GM19025 (cell line): ENCODE measurements around the gene C1orf56.

Source experiments
- ATAC-seq: cut with Tn5 transposase; IDR thresholded peaks from one replicate; pipeline ENCODE4 v1.9.1; 2021; ENCODE audit warnings: mild to moderate bottlenecking, low read depth, moderate library complexity; ENCODE audit not compliant: unreplicated experiment

Gene C1orf56

DNA sequence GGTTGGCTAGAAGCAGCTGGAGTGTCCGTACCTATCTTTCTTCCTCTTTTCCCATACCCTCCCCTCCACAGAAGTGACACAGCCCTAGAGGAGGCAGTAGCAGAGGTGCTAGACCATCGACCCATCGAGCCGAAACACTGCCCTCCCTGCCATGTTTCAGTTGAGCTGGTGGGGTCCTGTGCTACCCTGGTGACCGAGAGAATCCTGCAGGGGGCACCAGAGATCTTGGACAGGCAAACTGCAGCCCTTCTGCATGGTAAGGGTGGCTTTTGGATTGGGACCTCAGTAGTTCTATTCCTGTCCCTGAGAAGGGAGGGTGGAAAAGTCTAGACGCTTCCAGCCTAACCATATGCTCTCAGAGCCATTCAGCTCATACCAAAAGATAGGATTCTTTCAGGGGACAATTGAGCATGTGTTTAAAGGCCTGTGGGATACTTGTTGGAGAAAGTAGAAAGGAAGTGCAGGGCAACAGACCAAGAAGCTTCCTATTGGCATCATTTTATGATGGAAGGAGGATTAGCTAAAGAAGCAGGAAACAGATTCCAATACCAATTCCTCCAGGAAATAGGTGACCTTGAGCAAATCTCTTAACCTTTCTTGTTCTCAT, 22.9 kb upstream of the C1orf56 start:
- ATAC-seq: no peak

- no peak for ATAC-seq
These were observed 21.1 kb upstream of the C1orf56 start for GRCh38 chr1:151026460-151026859.

DNA sequence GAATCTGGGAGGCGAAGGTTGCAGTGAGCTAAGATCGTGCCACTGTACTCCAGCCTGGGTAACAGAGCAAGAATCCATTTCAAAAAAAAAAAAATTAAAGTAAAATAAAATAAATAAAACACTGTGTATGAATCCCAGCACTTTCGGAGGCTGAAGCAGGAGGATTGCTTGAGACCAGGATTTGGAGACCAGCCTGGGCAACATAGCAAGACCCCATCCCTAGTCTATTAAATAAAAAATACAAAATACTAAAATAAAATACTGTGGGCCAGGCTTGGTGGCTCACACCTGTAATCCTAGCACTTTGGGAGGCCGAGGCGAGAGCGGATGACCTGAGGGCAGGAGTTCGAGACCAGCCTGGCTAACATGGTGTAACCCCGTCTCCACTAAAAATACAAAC, 15.4 kb upstream of the C1orf56 start:
- no peak for ATAC-seq

DNA sequence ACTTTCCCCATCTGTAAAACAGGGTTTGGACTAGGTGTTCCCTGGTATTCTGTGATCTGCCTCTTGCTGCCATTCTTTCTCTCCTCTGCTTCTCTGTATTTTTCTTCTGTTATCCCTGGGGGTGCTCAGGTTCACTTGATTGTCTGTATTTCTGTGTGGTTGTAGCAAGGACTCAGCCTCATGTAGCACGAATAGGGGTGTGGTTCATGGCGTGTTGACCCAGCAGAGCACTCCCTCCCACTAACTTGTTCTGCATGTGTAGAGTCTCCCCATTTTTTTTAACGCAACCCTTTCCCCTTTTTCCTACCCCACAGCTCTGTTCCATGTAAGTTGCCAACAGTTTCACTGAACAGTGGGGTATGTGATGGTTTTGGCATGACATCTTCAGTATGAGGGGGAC, 12.4 kb upstream of the C1orf56 start:
- ATAC-seq: no peak

DNA sequence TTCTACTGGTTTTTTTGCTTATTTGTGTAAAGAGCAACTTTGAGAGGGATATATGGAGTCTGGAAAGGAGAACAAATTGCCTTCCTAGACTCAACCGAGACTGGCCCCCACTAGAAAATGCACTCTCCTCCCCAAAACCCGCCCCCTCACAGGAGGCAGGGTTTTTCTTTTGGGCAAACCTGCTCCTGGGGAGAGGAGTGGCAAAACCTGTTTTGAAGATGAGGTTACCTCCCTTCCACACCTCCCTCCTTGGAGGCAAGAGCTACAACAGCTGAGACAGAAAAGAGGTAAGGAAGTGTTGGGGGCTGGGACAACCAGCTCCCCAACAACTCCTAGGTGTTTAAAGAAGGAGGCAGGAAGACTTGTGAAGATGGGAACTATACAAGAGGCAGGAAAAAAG, 11.2 kb upstream of the C1orf56 start, which contains the start of gene BNIPL:
Gene BNIPL (plus strand): TSS at position 231 of the 400 bp plus-strand sequence. CDS start 140 bp downstream, at position 371.
- ATAC-seq: no peak

DNA sequence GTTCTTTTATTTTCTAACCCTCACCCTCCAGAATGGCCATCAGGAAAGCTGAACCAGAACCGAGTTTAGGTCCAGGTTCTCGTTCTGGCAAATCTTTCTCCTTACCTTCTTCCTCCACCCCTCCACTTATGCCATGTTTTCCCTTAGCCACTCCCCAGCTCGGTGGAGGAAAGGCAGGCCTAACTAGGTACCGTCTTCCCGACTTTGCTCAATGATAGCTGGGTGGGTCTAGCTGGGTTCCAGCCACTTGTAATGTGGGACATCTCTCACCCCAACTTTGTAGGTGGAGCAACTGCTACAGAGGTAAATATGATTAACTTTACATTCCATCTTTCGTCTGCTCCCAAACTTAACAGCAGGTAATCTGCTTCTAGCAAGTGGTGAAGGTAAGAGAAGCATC, 10.5 kb upstream of the C1orf56 start:
- ATAC-seq: no peak

- no peak for ATAC-seq
These were observed 8.0 kb upstream of the C1orf56 start for GRCh38 chr1:151039521-151039920.

DNA sequence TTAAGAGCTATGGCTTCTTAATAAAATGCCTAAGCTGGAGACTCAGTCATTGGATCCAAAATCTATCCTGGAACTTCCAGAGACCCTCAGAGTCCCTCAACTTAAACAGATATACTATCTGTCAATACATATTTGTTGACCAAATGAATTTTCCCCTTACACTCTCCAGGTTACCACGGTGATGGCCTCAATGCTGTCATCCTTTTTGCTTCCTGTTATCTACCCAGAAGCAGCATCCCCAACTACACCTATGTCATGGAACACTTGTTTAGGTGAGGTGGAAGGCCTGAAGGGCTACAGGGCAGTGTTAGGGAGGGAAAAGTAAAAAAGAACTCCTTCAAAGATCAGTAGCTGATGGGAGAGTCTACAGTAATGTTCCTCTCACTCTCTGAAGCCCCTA, 4.4 kb upstream of the C1orf56 start:
- ATAC-seq: no peak

GRCh38 chr1:151047925-151048644, 534 bp downstream of the C1orf56 start:
- ATAC-seq: no peak

DNA sequence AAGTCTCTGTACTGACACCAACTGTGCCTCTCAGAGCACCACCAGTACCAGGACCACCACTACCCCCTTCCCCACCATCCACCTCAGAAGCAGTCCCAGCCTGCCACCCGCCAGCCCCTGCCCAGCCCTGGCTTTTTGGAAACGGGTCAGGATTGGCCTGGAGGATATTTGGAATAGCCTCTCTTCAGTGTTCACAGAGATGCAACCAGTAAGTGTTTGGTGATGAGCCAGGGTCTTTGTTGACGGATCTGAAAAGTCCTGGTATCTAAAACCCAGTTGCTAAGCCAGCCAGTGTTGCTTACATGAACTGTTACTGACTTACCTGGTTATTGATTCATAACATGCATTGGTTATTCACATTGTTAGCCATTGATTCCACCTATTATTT, 1.1 kb downstream of the C1orf56 start:
- no peak for ATAC-seq

- no peak for ATAC-seq
These were observed 1.9 kb downstream of the C1orf56 start for GRCh38 chr1:151049458-151049857.

DNA sequence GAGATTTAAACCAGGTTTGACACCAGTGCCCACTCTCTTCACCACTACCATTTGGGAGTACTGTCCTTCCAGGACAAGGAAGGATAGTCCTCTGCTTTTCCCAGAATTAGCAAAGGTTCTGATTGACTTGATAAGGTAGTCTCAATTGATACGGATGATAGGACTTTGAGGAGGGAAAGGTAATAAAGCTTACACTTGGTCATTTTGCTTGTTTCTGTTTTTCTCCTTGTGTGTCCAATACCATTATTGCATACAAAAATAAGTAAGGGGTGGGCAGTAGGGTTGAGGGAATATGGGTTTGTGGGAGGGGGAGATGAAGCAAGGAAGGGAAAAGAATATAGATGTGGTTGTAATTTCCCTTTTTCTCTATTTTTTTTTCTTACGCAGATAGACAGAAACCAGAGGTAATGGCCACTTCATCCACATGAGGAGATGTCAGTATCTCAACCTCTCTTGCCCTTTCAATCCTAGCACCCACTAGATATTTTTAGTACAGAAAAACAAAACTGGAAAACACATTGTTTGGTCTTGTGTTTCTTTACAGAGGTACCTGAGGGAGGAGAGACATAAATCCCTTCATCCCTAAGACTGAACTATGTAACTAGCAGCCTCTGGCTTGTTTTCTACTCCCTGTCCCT, 2.6 kb downstream of the C1orf56 start:
- ATAC-seq: no peak

DNA sequence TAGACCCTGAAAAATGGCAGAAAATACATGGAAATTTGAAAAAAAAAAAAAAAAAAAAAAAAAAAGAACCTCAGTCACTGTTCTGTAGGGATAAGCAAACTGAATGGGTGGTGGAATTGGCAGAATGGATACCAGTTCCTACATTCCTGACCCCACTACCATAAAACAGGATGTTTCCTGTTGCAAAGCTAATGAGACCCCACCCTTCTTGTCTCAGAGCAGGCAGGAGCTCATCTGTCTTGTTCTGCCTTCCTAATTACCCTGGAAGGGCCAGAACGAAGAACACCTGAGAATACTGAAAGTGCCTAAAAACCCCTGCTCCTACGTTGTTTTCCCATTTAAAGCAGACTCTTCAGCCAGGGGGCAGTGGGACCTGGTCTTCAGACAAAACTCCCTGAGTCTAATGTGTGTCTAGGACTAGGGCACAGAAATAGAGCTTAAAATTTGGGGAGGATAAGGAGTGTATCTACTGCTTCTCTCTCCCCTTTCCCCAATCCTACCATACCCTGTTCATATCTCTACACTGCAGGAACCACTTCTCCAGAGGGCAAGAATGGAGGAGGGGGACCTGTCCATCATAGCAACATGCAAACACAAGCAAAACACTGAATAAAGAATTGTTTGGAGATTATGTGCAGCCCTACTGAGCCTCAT, 3.9 kb downstream of the C1orf56 start:
- ATAC-seq: no peak

GRCh38 chr1:151054971-151055547, 7.5 kb downstream of the C1orf56 start:
- no peak for ATAC-seq

DNA sequence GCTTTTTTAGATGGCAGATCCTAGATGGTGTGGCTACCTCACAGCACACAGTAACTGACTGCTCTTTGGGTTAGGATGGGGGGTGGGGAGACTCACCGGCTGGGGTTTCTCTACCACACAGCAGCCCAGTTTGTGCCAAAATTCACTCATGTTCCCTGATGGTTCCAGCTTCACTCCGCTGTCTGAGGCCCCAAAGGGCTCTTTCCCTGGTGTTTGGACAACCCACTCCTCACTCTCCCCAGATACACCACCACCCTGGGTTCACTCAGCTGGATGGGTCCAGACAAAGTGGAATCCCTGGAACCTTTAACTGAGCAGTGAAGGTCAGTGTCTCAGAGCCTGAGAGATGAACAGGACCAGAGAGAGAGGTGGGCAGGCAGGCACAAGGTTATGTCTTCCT, 8.0 kb downstream of the C1orf56 start:
- no peak for ATAC-seq

DNA sequence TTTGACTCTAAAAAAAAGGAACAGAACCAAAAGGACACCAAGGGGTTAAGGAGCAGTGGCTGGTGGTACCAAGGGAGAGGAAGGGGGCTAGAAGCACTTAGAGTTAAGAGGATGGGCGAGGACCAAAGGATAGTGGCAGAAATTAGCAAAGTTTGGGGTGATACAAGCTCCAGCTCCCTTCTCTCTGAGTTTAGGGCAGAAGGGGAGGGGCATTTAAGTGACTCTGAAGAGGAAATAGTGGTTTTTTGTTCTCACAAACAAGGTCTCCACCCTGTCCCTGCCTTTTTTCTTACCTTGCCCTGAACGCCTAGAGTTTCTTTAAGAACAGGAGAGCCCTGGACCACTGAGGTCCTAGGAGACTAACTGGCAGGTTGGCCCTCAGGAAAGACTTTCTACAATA, 8.6 kb downstream of the C1orf56 start:
- ATAC-seq: no peak

DNA sequence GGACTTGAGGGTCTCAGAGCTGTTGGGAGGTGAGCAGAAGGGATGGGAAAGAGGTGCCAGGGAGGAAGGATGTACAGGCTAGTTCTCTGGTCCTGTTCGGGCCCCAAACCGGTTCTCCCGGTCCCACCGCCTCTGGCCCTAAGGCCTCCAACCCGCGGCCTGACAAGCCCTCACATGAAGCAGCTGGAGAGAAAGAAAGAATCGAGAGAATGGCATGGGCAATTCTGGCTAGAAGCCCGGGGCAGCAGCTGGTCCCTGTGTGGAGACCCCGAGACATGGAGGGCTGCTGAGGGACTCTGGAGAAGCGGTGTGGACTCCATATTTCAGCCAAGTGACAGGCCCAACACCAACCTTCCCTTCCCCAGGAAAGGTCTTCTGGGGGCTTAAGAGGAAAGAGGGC, 11.1 kb downstream of the C1orf56 start:
- no peak for ATAC-seq

- peak; percentile 74 for ATAC-seq
These were observed 11.8 kb downstream of the C1orf56 start, which contains the start of gene CDC42SE1 for GRCh38 chr1:151059109-151060006. Gene CDC42SE1, minus strand, starts transcription at chr1:151059622. Its CDS starts 3,892 bp downstream, at chr1:151055730.

- no peak for ATAC-seq
These were observed 12.6 kb downstream of the C1orf56 start, which contains the start of gene MLLT11 for GRCh38 chr1:151060007-151060656. Gene MLLT11, plus strand, starts transcription at chr1:151060397. Its CDS starts 6,828 bp downstream, at chr1:151067225.
